ENCODE results near the gene LPAR1. TPM values are rescaled to one million over a fixed set of nuclear protein-coding genes. Genes with fewer than 3 reads are reported as not detected.
A peak's percentile ranks its signal among the peaks of the same experiment; 100 is the strongest.

The LPAR1 gene
- total and polyA plus RNA-seq, 2 donors (not counting 1 experiment from before 2014, with no cell fraction given), result 222 to 240 TPM

DNA sequence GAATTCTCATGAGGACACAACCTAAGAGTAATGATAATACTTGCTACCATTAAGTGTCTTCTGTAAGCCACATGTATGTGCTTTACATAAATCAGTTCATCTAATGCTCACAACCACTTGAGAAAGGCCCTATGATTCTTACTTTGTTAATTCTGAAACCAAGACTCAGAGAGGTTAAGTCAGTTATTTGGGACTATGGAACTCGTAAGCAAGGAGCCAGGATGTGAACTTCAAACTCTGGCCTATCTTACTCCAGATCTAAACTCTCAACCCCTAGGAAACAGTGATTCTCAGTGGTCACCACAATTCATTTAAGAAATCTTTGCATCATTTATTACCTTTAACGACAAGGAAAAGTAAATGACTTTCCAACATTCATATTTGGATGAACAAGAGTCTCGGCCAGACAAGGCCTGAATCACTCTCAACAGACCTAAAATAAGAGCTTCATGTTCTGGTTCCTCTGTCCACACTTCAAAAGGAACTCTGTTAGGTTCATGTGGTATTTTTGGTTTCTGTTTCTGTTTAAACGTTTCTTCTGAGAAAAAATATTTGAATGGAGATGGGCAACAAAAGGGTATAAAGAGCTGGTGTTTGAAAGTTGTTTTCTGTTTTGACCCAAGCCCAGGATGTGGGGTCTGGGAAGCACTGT, 104.8 kb downstream of the LPAR1 start:
- peaks cover 91% of the 10 kb centered on the region for H3K79me2 ChIP-seq (ENCODE audit: control insufficient read depth, insufficient read depth, low read length)
- H3K4me1 ChIP-seq (ENCODE audit: control insufficient read depth, extremely low read depth, insufficient read depth, low read length), result peaks cover 11% of the 10 kb centered on the region
- no peak for TF ChIP-seq EZH2 (IDR thresholded peaks at IDR 0.05; ENCODE audit: low read length, missing control alignments)
- no peak for TF ChIP-seq CTCF (conservative IDR thresholded peaks at IDR 0.05 in 1 of 2, IDR thresholded peaks at IDR 0.05 in 1 of 2; ENCODE audit: low read depth in 1 of 2, low read length in 2 of 2)
- no peak overlapping the region for H2AFZ ChIP-seq (ENCODE audit: low read length)
- no peaks in the 10 kb centered on the region for H3K27me3 ChIP-seq (ENCODE audit: control insufficient read depth, insufficient read depth, low read length)
- no peak overlapping the region for H3K4me3 ChIP-seq (replicated peaks in 1 of 4; ENCODE audit: control extremely low read depth in 1 of 4, insufficient read depth in 1 of 4, low read depth in 3 of 4, low read length in 4 of 4)
- peak overlapping the region; percentile 1 for H3K4me2 ChIP-seq (ENCODE audit: extremely low read depth, insufficient read depth, low read length)
- no peak overlapping the region for H3K9ac ChIP-seq (ENCODE audit: insufficient read depth, low read length)
- no peaks in the 10 kb centered on the region for H3K9me3 ChIP-seq (ENCODE audit: control insufficient read depth, insufficient read depth, low read depth, low read length)
- H3K36me3 ChIP-seq (ENCODE audit: control insufficient read depth, insufficient read depth, low read length), result no peaks in the 10 kb centered on the region
- no peaks in the 10 kb centered on the region for H4K20me1 ChIP-seq (ENCODE audit: control insufficient read depth, extremely low read depth, insufficient read depth, low read length)
- no peak for DNase-seq (ENCODE audit: low read depth in 2 of 2)
- H3K27ac ChIP-seq (ENCODE audit: insufficient read depth, low read length), result peak overlapping the region; percentile 21

DNA sequence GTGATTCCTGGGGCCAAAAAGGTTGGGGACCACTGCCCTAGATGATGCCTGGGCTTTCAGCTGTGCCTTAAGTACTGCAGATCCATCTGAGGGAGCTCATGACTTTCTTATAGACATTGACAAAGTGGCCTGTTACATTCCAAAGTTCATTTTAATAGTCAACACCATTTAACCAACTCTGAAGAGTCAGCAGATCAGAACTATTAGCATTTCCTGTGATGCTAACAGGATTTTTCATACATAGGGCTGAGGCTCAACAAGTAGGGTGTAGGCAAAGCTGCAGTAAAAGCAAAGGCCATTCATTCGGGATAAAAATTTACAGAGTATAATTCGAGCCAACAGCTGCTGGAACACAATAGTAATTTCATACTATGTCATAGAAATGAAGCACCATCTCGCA, 105.4 kb downstream of the LPAR1 start:
- Histone ChIP-seq H3K9me3 (ENCODE audit: control insufficient read depth, insufficient read depth, low read depth, low read length) (no peaks in the 10 kb centered on the region), H3K4me3 (replicated peaks in 1 of 4; ENCODE audit: control extremely low read depth in 1 of 4, insufficient read depth in 1 of 4, low read depth in 3 of 4, low read length in 4 of 4) (no peak overlapping the region), H4K20me1 (ENCODE audit: control insufficient read depth, extremely low read depth, insufficient read depth, low read length) (no peaks in the 10 kb centered on the region), H3K9ac (ENCODE audit: insufficient read depth, low read length) (no peak overlapping the region), H3K27ac (ENCODE audit: insufficient read depth, low read length) (no peak overlapping the region), H3K4me1 (ENCODE audit: control insufficient read depth, extremely low read depth, insufficient read depth, low read length) (peaks cover 11% of the 10 kb centered on the region), H3K36me3 (ENCODE audit: control insufficient read depth, insufficient read depth, low read length) (no peaks in the 10 kb centered on the region), H3K4me2 (ENCODE audit: extremely low read depth, insufficient read depth, low read length) (no peak overlapping the region), H2AFZ (ENCODE audit: low read length) (no peak overlapping the region), H3K27me3 (ENCODE audit: control insufficient read depth, insufficient read depth, low read length) (no peaks in the 10 kb centered on the region), H3K79me2 (ENCODE audit: control insufficient read depth, insufficient read depth, low read length) (peaks cover 88% of the 10 kb centered on the region)
- TF ChIP-seq CTCF (conservative IDR thresholded peaks at IDR 0.05 in 1 of 2, IDR thresholded peaks at IDR 0.05 in 1 of 2; ENCODE audit: low read depth in 1 of 2, low read length in 2 of 2), result no peak
- no peak for TF ChIP-seq EZH2 (IDR thresholded peaks at IDR 0.05; ENCODE audit: low read length, missing control alignments)
- peak in 1 of 2 donors; percentile 49 for DNase-seq (ENCODE audit: low read depth in 2 of 2)

DNA sequence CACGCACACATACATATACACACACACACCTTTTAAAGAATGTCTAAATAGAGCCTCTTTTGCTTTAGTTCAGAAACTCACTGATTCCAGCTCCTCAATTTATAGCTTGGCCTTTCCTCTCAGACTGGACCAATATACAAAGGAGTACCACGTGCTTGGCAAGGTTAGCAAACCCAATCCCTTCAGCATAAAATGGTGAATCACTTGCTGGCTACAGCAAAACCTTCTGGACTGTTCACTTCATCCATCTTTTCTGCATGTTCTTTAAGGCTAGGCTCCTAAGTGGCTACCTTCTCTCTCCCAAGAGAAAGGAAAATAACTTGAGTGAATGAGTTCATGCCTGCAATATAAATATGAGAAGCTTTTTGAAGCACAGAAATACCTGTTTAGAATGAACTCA, 109.7 kb downstream of the LPAR1 start:
- TF ChIP-seq EZH2 (IDR thresholded peaks at IDR 0.05; ENCODE audit: low read length, missing control alignments) (no peak), CTCF (conservative IDR thresholded peaks at IDR 0.05 in 1 of 2, IDR thresholded peaks at IDR 0.05 in 1 of 2; ENCODE audit: low read depth in 1 of 2, low read length in 2 of 2) (no peak)
- no peak overlapping the region for H3K4me2 ChIP-seq (ENCODE audit: extremely low read depth, insufficient read depth, low read length)
- H3K27me3 ChIP-seq (ENCODE audit: control insufficient read depth, insufficient read depth, low read length), result no peaks in the 10 kb centered on the region
- no peaks in the 10 kb centered on the region for H3K9me3 ChIP-seq (ENCODE audit: control insufficient read depth, insufficient read depth, low read depth, low read length)
- H2AFZ ChIP-seq (ENCODE audit: low read length), result no peak overlapping the region
- peak; percentile 62 to 66 for DNase-seq (ENCODE audit: low read depth in 2 of 2)
- H3K79me2 ChIP-seq (ENCODE audit: control insufficient read depth, insufficient read depth, low read length), result peaks cover 75% of the 10 kb centered on the region
- H3K36me3 ChIP-seq (ENCODE audit: control insufficient read depth, insufficient read depth, low read length), result no peaks in the 10 kb centered on the region
- H3K4me3 ChIP-seq (replicated peaks in 1 of 4; ENCODE audit: control extremely low read depth in 1 of 4, insufficient read depth in 1 of 4, low read depth in 3 of 4, low read length in 4 of 4), result no peak overlapping the region
- H3K9ac ChIP-seq (ENCODE audit: insufficient read depth, low read length), result no peak overlapping the region
- no peak overlapping the region for H3K27ac ChIP-seq (ENCODE audit: insufficient read depth, low read length)
- no peaks in the 10 kb centered on the region for H4K20me1 ChIP-seq (ENCODE audit: control insufficient read depth, extremely low read depth, insufficient read depth, low read length)
- H3K4me1 ChIP-seq (ENCODE audit: control insufficient read depth, extremely low read depth, insufficient read depth, low read length), result no peaks in the 10 kb centered on the region

All from fibroblast of lung (primary cell).